HG03045 (cell line): Measurements from ENCODE around the gene RSBN1.

Experiments used
- ATAC-seq: cut with Tn5 transposase; IDR thresholded peaks from one replicate; pipeline ENCODE4 v1.9.1; 2021; ENCODE audit warnings: mild to moderate bottlenecking, moderate library complexity; ENCODE audit not compliant: unreplicated experiment

Gene RSBN1

GRCh38 chr1:113813218-113813617 lies 942 bp upstream of the RSBN1 start:
- no peak for ATAC-seq

GRCh38 chr1:113812661-113813135 lies 422 bp upstream of the RSBN1 start:
- no peak for ATAC-seq

- ATAC-seq, result peak; percentile 2
These were observed 954 bp downstream of the RSBN1 start for GRCh38 chr1:113811156-113811887.

- no peak for ATAC-seq
These were observed 2.3 kb downstream of the RSBN1 start for GRCh38 chr1:113809670-113810602.

GRCh38 chr1:113808450-113809195 lies 3.7 kb downstream of the RSBN1 start:
- no peak for ATAC-seq

- no peak for ATAC-seq
These were observed 6.6 kb downstream of the RSBN1 start for GRCh38 chr1:113805639-113806038.

- no peak for ATAC-seq
These were observed 7.1 kb downstream of the RSBN1 start for GRCh38 chr1:113805256-113805531.

GRCh38 chr1:113804421-113805255 lies 7.6 kb downstream of the RSBN1 start:
- no peak for ATAC-seq

- ATAC-seq, result no peak
These were observed 9.8 kb downstream of the RSBN1 start for GRCh38 chr1:113802367-113803007.

GRCh38 chr1:113800487-113800886 lies 11.8 kb downstream of the RSBN1 start:
- ATAC-seq, result no peak

GRCh38 chr1:113797472-113797871 lies 14.8 kb downstream of the RSBN1 start:
- ATAC-seq, result no peak

GRCh38 chr1:113793878-113794834 lies 18.1 kb downstream of the RSBN1 start:
- ATAC-seq, result no peak

GRCh38 chr1:113792986-113793385 lies 19.3 kb downstream of the RSBN1 start:
- no peak for ATAC-seq

- ATAC-seq, result no peak
These were observed 19.8 kb downstream of the RSBN1 start for GRCh38 chr1:113792471-113792870.

GRCh38 chr1:113788802-113789201 lies 23.5 kb downstream of the RSBN1 start:
- ATAC-seq, result no peak

GRCh38 chr1:113787663-113788062 lies 24.6 kb downstream of the RSBN1 start:
- no peak for ATAC-seq

GRCh38 chr1:113786069-113786468 lies 26.2 kb downstream of the RSBN1 start:
- no peak for ATAC-seq

GRCh38 chr1:113784104-113784779 lies 28.0 kb downstream of the RSBN1 start:
- peak; percentile 51 for ATAC-seq
